Kasumi-1 (cell line): Measurements from ENCODE around the gene FAM47A.

Source experiments
- DNase-seq, 2 experiments: peaks; one replicate each; lab custom pipeline; 2025; lab: John Stamatoyannopoulos, UW

FAM47A gene

GRCh38 chrX:34132028-34132427 lies at the start of gene FAM47A:
Gene FAM47A, minus strand, starts transcription at chrX:34132314. Its CDS starts 36 bp downstream, at chrX:34132278.
- no peak for DNase-seq

DNA sequence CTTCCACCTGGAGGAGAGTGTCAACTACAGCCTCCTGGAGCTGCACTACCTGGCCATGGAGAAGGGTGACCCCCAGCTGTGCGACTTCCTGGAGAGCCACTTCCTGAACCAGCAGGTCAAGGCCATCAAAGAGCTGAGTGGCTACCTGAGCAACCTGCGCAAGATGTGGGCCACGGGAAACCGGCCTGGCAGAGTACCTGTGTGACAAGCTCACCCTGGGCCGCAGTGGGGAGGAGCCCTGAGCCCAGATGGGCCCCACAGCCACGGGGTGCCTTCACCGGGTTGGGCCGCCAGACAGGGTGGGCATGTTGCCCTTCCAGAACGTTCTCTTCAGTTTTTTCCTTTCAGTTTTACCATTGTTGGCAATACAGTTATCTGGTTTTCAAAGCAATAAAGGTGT lies 15.2 kb upstream of the FAM47A start:
- no peak for DNase-seq

DNA sequence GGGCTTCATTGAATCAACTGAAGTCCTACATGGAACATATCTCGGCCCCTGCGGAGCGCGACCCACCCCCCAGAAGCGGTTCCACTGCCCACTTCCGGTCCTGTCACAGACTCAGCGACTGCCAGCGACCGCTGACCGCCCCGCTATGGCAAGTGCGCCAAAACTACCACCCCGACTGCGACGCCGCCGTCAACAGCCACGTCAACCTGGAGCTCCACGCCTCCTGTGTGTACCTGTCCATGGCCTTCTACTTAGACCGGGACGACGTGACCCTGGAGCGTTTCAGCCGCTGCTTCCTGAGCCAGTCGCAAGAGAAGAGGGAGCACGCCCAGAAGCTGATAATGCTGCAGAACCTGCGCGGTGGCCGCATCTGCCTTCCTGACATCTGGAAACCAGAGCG lies 14.8 kb upstream of the FAM47A start:
- DNase-seq, result no peak

GRCh38 chrX:34144246-34144645 lies 12.1 kb upstream of the FAM47A start:
- DNase-seq, result no peak

GRCh38 chrX:34140816-34141215 lies 8.7 kb upstream of the FAM47A start:
- no peak for DNase-seq

GRCh38 chrX:34130980-34131744 lies 952 bp downstream of the FAM47A start:
- DNase-seq, result no peak

GRCh38 chrX:34130501-34130900 lies 1.6 kb downstream of the FAM47A start:
- no peak for DNase-seq

DNA sequence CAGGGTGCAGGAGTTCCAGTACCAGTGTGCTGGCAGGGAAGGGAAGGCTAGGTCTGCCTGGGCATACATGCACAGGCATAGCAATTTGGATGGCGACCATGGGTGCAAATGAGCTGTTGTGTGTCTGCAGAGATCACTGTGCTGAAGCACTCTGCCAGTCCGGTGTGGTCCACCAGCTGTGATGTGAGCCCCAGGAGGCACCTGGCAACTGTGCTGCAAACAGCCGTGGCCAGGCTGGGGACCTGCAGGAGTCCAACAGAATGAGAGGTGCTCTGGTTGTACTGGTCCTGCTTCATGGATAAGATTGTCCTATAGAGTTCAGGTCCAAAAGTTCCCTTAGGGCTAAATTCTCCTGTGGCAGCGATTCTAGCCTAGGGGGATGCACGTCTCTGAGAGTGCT lies 6.1 kb downstream of the FAM47A start:
- no peak for DNase-seq

- no peak for DNase-seq
Observed at GRCh38 chrX:34119122-34119521, 13.0 kb downstream of the FAM47A start.

DNA sequence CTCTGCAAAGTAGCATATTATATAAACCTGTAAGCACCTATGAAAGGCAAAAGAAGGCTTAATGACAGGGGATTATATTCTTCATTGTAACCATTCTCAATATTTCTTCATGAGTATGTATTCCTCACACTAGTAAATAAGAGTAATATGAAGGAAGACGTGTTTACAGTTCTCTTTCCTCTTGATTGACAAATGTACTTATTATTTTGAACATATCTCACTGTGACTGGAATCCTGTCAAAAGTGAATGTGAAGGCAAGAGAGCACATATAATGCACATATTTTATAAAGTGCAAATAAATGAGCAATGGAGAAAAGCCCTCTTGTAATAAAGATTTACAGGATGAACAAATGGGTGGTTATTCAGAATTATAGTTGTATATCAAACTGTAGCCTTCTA lies 19.7 kb downstream of the FAM47A start:
- no peak for DNase-seq
